ENCODE results near the gene CAPN1.

DNA sequence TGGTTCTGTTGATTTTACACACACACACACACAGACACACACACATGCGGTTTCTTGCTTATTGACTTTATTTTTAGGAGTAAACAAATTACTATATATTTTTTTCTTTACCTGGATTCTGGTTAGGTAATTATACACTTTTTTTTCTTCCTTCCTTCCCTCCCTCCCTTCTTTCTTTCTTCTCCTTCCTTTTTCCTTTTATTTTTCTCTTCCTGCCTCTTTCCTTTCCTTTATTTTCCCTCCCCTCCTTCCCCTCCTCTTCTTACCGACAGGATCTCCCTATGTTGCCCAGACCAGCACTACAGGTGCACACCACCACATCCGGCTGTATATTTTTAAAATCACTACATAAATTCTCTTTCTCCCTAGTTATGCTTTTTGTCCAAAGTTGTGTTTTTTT is 14.8 kb upstream of the CAPN1 start:
- TF ChIP-seq, protein P1, sequence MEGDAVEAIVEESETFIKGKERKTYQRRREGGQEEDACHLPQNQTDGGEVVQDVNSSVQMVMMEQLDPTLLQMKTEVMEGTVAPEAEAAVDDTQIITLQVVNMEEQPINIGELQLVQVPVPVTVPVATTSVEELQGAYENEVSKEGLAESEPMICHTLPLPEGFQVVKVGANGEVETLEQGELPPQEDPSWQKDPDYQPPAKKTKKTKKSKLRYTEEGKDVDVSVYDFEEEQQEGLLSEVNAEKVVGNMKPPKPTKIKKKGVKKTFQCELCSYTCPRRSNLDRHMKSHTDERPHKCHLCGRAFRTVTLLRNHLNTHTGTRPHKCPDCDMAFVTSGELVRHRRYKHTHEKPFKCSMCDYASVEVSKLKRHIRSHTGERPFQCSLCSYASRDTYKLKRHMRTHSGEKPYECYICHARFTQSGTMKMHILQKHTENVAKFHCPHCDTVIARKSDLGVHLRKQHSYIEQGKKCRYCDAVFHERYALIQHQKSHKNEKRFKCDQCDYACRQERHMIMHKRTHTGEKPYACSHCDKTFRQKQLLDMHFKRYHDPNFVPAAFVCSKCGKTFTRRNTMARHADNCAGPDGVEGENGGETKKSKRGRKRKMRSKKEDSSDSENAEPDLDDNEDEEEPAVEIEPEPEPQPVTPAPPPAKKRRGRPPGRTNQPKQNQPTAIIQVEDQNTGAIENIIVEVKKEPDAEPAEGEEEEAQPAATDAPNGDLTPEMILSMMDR (IDR thresholded peaks at IDR 0.05 in 8 of 11, conservative IDR thresholded peaks at IDR 0.05 in 3 of 11), result no peak
- no peak for TF ChIP-seq POLR2AphosphoS5 (IDR thresholded peaks at IDR 0.05)
